IgD-negative memory B cell (primary cell): ENCODE measurements around the gene TFEC. TPM values are rescaled to one million over a fixed set of nuclear protein-coding genes. Genes with fewer than 3 reads are reported as not detected.
"Not testable (repeated sequence)": the region's sequence is repeated elsewhere in the genome, so short reads cannot be mapped to it uniquely, and the experiment has no call there.

Source experiments
- H3K27ac Mint-ChIP-seq, 3 donors: one replicate each; pipeline ENCODE4 v1.8.0; 2020 to 2022; ENCODE audit warnings: mild to moderate bottlenecking in 3 of 3, mixed read lengths in 3 of 3, moderate library complexity in 1 of 3
- H3K27me3 Mint-ChIP-seq: one replicate; pipeline ENCODE4 v1.8.0; 2021; ENCODE audit warnings: mixed read lengths
- H3K36me3 Mint-ChIP-seq: one replicate; pipeline ENCODE4 v1.8.0; 2020; ENCODE audit warnings: mild to moderate bottlenecking, mixed read lengths
- H3K4me1 Mint-ChIP-seq, 3 donors: one replicate each; pipeline ENCODE4 v1.8.0; 2020 to 2022; ENCODE audit warnings: mixed read lengths in 3 of 3, mild to moderate bottlenecking in 1 of 3
- H3K4me3 Mint-ChIP-seq, 4 donors: one replicate each; pipeline ENCODE4 v1.8.0; 2020 to 2022; ENCODE audit warnings: mild to moderate bottlenecking in 4 of 4, mixed read lengths in 4 of 4, moderate library complexity in 3 of 4
- H3K9me3 Mint-ChIP-seq, 3 donors: one replicate each; pipeline ENCODE4 v1.8.0; 2020 to 2021; ENCODE audit warnings: mixed read lengths in 3 of 3, mild to moderate bottlenecking in 1 of 3
- polyA plus RNA-seq: library from polyadenylated mRNA; unstranded; fragments of 300-500 nt; fragmentation: Illumina TruSeq; gene quantifications from one replicate; pipeline ENCODE4 v1.2.3, GENCODE V29; 2021

Gene TFEC
- polyA plus RNA-seq, 1 donor from 2014 or later: 14.7 TPM

GRCh38 chr7:116024826-116025809 is 5.4 kb downstream of the TFEC start:
- H3K4me3 Mint-ChIP-seq: no peak overlapping the region
- H3K36me3 Mint-ChIP-seq: no peaks in the 10 kb centered on the region
- H3K9me3 Mint-ChIP-seq: no peaks in the 10 kb centered on the region
- H3K27ac Mint-ChIP-seq: peak overlapping the region in 1 of 3 donors; percentile 8
- no peaks in the 10 kb centered on the region for H3K27me3 Mint-ChIP-seq
- peaks cover 3 to 20% (median 12%) of the 10 kb centered on the region in 3 donors for H3K4me1 Mint-ChIP-seq

- H3K27me3 Mint-ChIP-seq: no peaks in the 10 kb centered on the region
- H3K9me3 Mint-ChIP-seq: no peaks in the 10 kb centered on the region
- peaks cover 0 to 21% (median 15%) of the 10 kb centered on the region in 3 donors for H3K4me1 Mint-ChIP-seq
- no peak overlapping the region for H3K4me3 Mint-ChIP-seq
- H3K36me3 Mint-ChIP-seq: no peaks in the 10 kb centered on the region
- H3K27ac Mint-ChIP-seq: no peak overlapping the region
Observed at GRCh38 chr7:116021237-116021636, 9.3 kb downstream of the TFEC start.

- Mint-ChIP-seq H3K4me1 (peaks cover 0 to 21% (median 9%) of the 10 kb centered on the region in 3 donors), H3K27ac (no peak overlapping the region), H3K36me3 (no peaks in the 10 kb centered on the region), H3K9me3 (no peaks in the 10 kb centered on the region), H3K27me3 (no peaks in the 10 kb centered on the region), H3K4me3 (no peak overlapping the region)
Observed at GRCh38 chr7:116018731-116019130, 11.8 kb downstream of the TFEC start.

GRCh38 chr7:116013675-116014074 is 16.9 kb downstream of the TFEC start:
- no peaks in the 10 kb centered on the region for H3K36me3 Mint-ChIP-seq
- no peak overlapping the region for H3K4me3 Mint-ChIP-seq
- peaks cover 0 to 6% (median 3%) of the 10 kb centered on the region in 3 donors for H3K4me1 Mint-ChIP-seq
- H3K27me3 Mint-ChIP-seq: no peaks in the 10 kb centered on the region
- H3K27ac Mint-ChIP-seq: no peak overlapping the region
- H3K9me3 Mint-ChIP-seq: no peaks in the 10 kb centered on the region

- Mint-ChIP-seq H3K27me3 (no peaks in the 10 kb centered on the region), H3K4me1 (no peaks in the 10 kb centered on the region), H3K36me3 (no peaks in the 10 kb centered on the region), H3K9me3 (peaks cover under 1 to 5% (median 3%) of the 10 kb centered on the region in 3 donors), H3K4me3 (no peak overlapping the region), H3K27ac (no peak overlapping the region)
Observed at GRCh38 chr7:116011584-116011983, 19.0 kb downstream of the TFEC start.

GRCh38 chr7:116004762-116005161 is 25.8 kb downstream of the TFEC start:
- H3K36me3 Mint-ChIP-seq, H3K4me3 Mint-ChIP-seq, H3K4me1 Mint-ChIP-seq, H3K27me3 Mint-ChIP-seq, H3K27ac Mint-ChIP-seq: not testable (repeated sequence)
- peaks cover 4 to 15% (median 8%) of the 10 kb centered on the region in 3 donors for H3K9me3 Mint-ChIP-seq

- Mint-ChIP-seq H3K4me1 (peaks cover 0 to 1% (median 1%) of the 10 kb centered on the region in 3 donors), H3K9me3 (peaks cover 0 to 1% (median 1%) of the 10 kb centered on the region in 3 donors), H3K36me3 (peaks cover 5% of the 10 kb centered on the region), H3K27me3 (no peaks in the 10 kb centered on the region), H3K4me3 (no peak overlapping the region), H3K27ac (no peak overlapping the region)
Observed at GRCh38 chr7:115997221-115997620, 33.3 kb downstream of the TFEC start.

- Mint-ChIP-seq H3K36me3 (peaks cover 5% of the 10 kb centered on the region), H3K27me3 (no peaks in the 10 kb centered on the region), H3K27ac (no peak overlapping the region), H3K4me1 (peaks cover 0 to 1% (median 1%) of the 10 kb centered on the region in 3 donors), H3K9me3 (peaks cover 0 to 3% (median 0%) of the 10 kb centered on the region in 3 donors), H3K4me3 (no peak overlapping the region)
Observed at GRCh38 chr7:115995701-115996100, 34.9 kb downstream of the TFEC start.

GRCh38 chr7:115988401-115988800 is 42.2 kb downstream of the TFEC start:
- Mint-ChIP-seq H3K4me1 (peaks cover 3 to 10% (median 10%) of the 10 kb centered on the region in 3 donors), H3K36me3 (peaks cover 1% of the 10 kb centered on the region), H3K27me3 (no peaks in the 10 kb centered on the region), H3K9me3 (peaks cover 0 to 3% (median 0%) of the 10 kb centered on the region in 3 donors), H3K27ac (peak overlapping the region in 1 of 3 donors; percentile 48), H3K4me3 (peak overlapping the region in 1 of 4 donors; percentile 14)

GRCh38 chr7:115987486-115987885 is 43.1 kb downstream of the TFEC start:
- peaks cover 0 to 3% (median 0%) of the 10 kb centered on the region in 3 donors for H3K9me3 Mint-ChIP-seq
- no peak overlapping the region for H3K4me3 Mint-ChIP-seq
- H3K4me1 Mint-ChIP-seq: peaks cover 3 to 10% (median 10%) of the 10 kb centered on the region in 3 donors
- H3K27me3 Mint-ChIP-seq: no peaks in the 10 kb centered on the region
- H3K27ac Mint-ChIP-seq: no peak overlapping the region
- H3K36me3 Mint-ChIP-seq: peaks cover 1% of the 10 kb centered on the region

- Mint-ChIP-seq H3K27me3 (no peaks in the 10 kb centered on the region), H3K27ac (no peak overlapping the region), H3K36me3 (peaks cover 3% of the 10 kb centered on the region), H3K9me3 (no peaks in the 10 kb centered on the region), H3K4me3 (no peak overlapping the region), H3K4me1 (peaks cover 3 to 10% (median 7%) of the 10 kb centered on the region in 3 donors)
Observed at GRCh38 chr7:115984105-115984504, 46.5 kb downstream of the TFEC start.

GRCh38 chr7:115980159-115980558 is 50.4 kb downstream of the TFEC start:
- no peak overlapping the region for H3K27ac Mint-ChIP-seq
- H3K4me3 Mint-ChIP-seq: no peak overlapping the region
- peaks cover 0 to 1% (median 0%) of the 10 kb centered on the region in 3 donors for H3K4me1 Mint-ChIP-seq
- H3K27me3 Mint-ChIP-seq: no peaks in the 10 kb centered on the region
- H3K36me3 Mint-ChIP-seq: peaks cover 3% of the 10 kb centered on the region
- H3K9me3 Mint-ChIP-seq: no peaks in the 10 kb centered on the region

GRCh38 chr7:115976651-115977050 is 53.9 kb downstream of the TFEC start:
- Mint-ChIP-seq H3K27me3 (no peaks in the 10 kb centered on the region), H3K27ac (no peak overlapping the region), H3K4me3 (no peak overlapping the region), H3K36me3 (peaks cover 3% of the 10 kb centered on the region), H3K4me1 (peaks cover 0 to 6% (median 4%) of the 10 kb centered on the region in 3 donors), H3K9me3 (no peaks in the 10 kb centered on the region)

GRCh38 chr7:115975766-115976165 is 54.8 kb downstream of the TFEC start:
- H3K4me1 Mint-ChIP-seq: peaks cover 0 to 9% (median 4%) of the 10 kb centered on the region in 3 donors
- H3K4me3 Mint-ChIP-seq: no peak overlapping the region
- no peaks in the 10 kb centered on the region for H3K9me3 Mint-ChIP-seq
- H3K27ac Mint-ChIP-seq: no peak overlapping the region
- H3K27me3 Mint-ChIP-seq: no peaks in the 10 kb centered on the region
- no peaks in the 10 kb centered on the region for H3K36me3 Mint-ChIP-seq

- H3K9me3 Mint-ChIP-seq: no peaks in the 10 kb centered on the region
- H3K4me1 Mint-ChIP-seq: peaks cover 0 to 9% (median 4%) of the 10 kb centered on the region in 3 donors
- H3K27ac Mint-ChIP-seq: no peak overlapping the region
- H3K27me3 Mint-ChIP-seq: no peaks in the 10 kb centered on the region
- no peak overlapping the region for H3K4me3 Mint-ChIP-seq
- H3K36me3 Mint-ChIP-seq: no peaks in the 10 kb centered on the region
Observed at GRCh38 chr7:115973406-115973805, 57.2 kb downstream of the TFEC start.
